Erythroblast (primary cell): ENCODE data around the gene FXYD3.

Experiments
- DNase-seq, 2 experiments: peaks; one replicate each; lab custom pipeline; 2025; lab: John Stamatoyannopoulos, UW
- GATA1 ChIP-seq: IDR thresholded peaks from 2 replicates; pipeline ENCODE4 v1.6.1; 2011; ENCODE audit warnings: low read depth, mild to moderate bottlenecking, control low read depth, low read length, moderate library complexity
- POLR2A ChIP-seq: IDR thresholded peaks from 2 replicates; pipeline ENCODE4 v1.6.1; 2011; ENCODE audit warnings: mild to moderate bottlenecking, low read length

The FXYD3 gene

DNA sequence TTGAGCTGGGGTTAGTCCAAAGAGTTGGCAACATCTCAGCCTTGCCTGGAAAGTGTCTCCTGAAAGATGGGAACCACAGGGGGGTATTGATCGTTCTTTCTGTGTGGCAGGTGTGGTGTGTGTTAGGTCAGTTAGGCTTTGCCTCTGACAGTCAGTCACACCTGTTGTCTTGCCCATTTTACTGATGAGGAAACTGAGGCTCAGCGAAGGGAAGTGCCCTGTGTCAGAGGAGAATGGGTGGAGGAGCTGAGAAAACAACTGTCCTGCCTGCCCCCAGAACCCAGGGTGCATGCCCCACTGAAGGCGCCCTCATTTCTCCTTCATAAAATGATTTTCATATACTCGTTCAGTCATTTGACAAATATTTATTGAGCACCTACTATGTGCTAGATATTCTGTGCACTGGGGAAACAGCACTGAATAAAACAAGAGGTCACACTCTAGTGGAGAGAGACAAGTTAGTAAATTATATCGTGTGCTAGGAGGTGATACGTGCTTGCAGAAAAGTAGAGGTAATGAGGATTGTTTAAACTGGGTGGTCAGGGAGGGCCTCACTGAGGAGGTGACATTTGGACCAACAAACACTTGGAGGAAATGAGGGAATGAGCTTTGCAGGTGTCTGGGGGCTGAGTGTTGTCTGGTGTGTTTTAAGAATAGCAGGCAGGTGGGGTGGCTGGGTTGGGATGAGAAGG lies 40.5 kb downstream of the FXYD3 start:
- DNase-seq: no peak
- TF ChIP-seq GATA1 (no peak), POLR2A (no peak)

DNA sequence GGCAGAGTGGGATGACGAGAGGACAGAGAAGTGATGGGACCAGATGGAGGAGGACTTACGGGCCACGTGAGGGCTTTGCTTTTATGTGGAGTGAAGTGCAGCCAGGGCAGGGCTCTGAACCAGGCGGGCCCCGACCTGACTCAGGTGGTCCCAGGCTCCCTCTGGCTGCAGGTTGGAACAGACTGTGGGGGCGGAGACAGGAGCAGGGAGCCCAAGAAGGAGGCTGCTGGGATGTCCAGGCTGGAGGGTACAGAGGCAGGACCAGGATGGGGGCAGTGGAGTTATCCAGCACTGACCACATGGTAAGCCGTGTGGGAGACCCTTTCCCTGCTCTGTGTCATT lies 41.0 kb downstream of the FXYD3 start:
- TF ChIP-seq POLR2A: no peak
- TF ChIP-seq GATA1: no peak
- DNase-seq: no peak

- TF ChIP-seq POLR2A (no peak), GATA1 (no peak)
- DNase-seq: no peak
Measured at GRCh38 chr19:35157431-35157830, 41.8 kb downstream of the FXYD3 start.

DNA sequence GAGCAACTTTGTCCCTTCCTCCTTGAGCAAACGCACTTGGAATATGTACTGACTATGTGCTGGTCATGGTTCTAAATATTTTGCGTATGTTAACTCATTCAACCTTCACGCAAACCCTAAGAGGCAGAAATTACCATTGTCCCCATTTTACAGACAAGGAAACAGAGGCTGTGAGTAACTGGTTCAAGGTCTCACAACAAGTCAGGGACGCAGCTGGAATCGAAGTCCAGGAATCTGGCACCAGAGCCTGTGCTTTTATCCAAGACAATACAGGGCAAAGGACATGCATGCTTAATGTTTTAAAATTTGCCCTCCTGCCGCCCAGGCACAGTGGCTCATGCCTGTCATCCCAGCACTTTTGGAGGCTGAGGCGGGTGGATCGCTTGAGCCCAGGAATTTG lies 44.0 kb downstream of the FXYD3 start:
- no peak for TF ChIP-seq POLR2A
- no peak for TF ChIP-seq GATA1
- no peak for DNase-seq

GRCh38 chr19:35160629-35161433 lies 45.2 kb downstream of the FXYD3 start:
- no peak for TF ChIP-seq GATA1
- TF ChIP-seq POLR2A: no peak
- DNase-seq: no peak

DNA sequence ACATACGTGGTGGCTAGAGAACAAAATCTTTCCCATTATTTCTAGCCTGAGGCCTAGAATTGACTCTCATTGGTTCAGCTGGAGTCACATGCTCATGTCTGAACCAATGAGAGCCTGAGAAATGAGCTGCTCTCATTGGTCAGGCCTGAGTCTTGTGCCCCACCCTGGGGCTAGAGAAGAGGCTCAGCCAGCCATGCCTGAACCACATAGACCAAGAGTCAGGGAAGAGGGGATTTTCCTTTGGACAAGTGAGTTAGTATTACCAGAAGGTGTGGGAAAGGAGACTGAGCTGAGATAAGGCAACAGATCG lies 45.8 kb downstream of the FXYD3 start:
- no peak for DNase-seq
- no peak for TF ChIP-seq GATA1

- TF ChIP-seq POLR2A: no peak
- TF ChIP-seq GATA1: no peak
- DNase-seq: no peak
Measured at GRCh38 chr19:35162471-35163326, 47.1 kb downstream of the FXYD3 start.

GRCh38 chr19:35164418-35164817 lies 48.8 kb downstream of the FXYD3 start:
- TF ChIP-seq POLR2A (no peak), GATA1 (no peak)
- DNase-seq: no peak

DNA sequence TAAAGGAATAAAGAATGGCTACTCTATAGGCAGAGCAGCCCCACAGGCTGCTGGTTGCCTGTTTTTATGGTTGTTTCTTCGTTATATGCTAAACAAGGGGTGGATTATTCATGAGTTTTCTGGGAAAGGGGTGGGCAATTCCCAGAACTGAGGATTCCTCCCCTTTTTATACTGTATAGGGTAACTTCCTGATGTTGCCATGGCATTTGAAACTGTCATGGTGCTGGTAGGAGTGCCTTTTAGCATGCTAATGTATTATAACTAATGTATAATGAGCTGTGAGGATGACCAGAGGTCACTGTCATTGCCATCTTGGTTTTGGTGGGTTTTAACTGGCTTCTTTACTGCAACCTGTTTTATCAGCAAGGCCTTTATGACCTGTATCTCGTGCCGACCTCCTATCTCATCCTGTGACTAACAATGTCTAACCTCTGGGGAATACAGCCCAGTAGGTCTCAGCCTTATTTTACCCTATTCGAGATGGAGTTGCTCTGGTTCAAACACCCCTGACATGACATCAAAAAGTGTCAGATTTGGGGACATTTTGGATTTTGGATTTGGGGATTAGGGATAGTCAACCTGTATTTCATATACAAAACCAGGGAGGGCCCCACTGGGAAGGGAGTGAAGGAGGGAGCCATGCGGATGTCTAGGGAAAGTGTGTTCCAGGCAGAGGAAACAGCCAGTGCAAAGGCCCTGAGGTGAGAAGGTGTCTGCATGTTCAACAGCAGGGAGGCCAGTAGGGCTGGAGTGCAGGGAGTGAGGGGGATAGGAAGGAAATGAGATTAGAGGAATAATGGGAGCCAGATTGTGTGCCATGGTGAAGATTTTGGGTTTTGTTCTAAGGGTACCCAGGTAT lies 49.8 kb downstream of the FXYD3 start:
- no peak for TF ChIP-seq GATA1
- TF ChIP-seq POLR2A: no peak
- no peak for DNase-seq

GRCh38 chr19:35166100-35167063 lies 50.8 kb downstream of the FXYD3 start:
- no peak for DNase-seq
- no peak for TF ChIP-seq GATA1
- TF ChIP-seq POLR2A: no peak

- TF ChIP-seq GATA1: no peak
- no peak for TF ChIP-seq POLR2A
- no peak for DNase-seq
Measured at GRCh38 chr19:35167251-35168119, 51.9 kb downstream of the FXYD3 start.
